ENCODE data around the gene GUCA2B.

GUCA2B gene

DNA sequence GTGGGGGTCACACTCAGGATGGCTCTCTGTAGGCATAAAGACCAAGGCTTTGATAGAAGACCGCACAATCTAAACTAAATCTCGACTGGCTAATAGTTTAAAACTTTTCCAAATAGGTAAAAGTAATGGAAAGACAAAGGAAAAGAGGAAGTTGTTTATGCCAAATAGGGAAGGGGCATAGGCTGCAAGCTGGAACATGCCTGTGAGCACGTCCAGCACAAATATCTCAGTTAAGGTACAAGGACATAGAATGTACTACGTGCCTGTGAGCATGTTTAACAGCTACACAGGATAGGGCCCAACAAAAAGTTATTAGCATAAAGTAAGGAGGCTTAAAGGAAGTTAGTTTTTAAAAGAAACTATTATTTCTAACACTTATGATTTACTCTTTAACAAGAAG, 38.9 kb downstream of the GUCA2B start:
- DNase-seq = no peak

DNA sequence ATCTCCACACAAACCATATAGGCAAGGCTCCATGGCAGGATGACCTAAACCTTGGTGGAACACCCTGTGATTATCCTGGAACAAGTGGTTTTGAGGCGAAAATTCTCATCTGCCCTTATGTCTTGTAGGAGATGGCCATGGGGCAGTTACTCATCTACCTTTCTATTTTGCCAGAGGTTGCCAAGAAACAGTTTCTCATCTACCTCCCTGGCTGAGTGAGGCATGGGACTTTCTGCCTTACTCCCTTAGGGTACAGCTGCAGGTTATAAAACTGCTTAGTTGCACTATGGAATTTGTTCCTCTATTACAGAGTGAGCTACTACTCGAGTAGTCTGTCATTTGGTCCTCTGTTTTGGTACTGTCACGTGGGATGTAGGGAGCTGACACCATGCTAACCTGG, 42.6 kb downstream of the GUCA2B start:
- DNase-seq = no peak

DNA sequence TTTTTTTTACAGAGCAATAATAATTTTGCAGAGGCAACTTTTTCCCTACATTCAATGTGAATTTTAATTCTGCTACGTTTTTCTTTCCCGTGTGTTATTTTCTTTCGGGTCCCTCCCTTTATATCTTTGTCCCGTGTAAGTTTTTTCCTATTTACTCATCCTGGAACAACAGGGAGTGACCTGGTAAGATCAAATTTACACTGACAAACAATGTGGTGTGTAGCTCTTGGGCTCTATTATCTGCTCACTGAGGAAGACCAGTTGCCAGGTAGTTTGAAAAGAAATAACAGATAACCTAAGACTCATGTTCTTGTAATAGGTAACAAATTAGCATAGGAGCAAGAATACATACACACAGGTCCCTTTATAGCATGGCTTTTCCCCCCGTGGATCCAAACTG, 45.0 kb downstream of the GUCA2B start:
- DNase-seq = no peak

DNA sequence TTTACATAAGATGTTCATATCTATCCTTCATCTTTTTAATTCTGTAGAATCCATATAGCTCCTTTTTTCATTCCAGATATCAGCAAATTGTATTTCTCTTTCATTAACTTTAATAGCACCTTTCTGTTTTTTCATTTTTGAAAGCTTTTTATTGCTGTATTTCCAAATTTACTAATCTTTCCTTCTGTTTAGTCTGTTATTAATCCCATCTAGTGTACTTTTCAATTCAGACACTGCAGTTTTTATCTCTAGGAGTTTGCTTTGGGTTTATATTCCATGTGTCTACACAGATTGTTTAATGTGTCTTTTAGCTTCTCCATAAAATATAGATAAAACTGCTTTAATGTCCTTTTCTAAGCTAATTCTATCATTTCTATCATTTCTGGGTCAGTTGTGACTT, 48.8 kb downstream of the GUCA2B start:
- no peak for DNase-seq

Data from NCI-H146 (cell line).